HepG2 (cell line): ENCODE results near the gene NUP214. TPM values are rescaled to one million over a fixed set of nuclear protein-coding genes. Genes with fewer than 3 reads are reported as not detected.

Experiments used
- ATAC-seq: fragments of 200-7000 bp; cut with Tn5 transposase; 3 replicates; pipeline ENCODE4 v1.9.1; 2020; ENCODE audit warnings: mild to moderate bottlenecking, moderate library complexity
- BruUV-seq: library from RNA; stranded (reverse); fragments of 400-500 nt; replicated peaks from 2 replicates; lab custom pipeline; 2021; lab: Mats Ljungman, UMichigan
- CTCF ChIA-PET: fragments of 300-600 bp; formaldehyde crosslinking; extraction: SDS; loops from one replicate; lab custom pipeline; 2021; ENCODE audit warnings: low total read pairs, inconsistent platforms, low intra/inter-chr PET ratio; lab: Yijun Ruan, JAX
- POLR2A ChIA-PET: fragments of 350-600 bp; sonication (Branson Sonifier 250); formaldehyde crosslinking; loops from one replicate; lab custom pipeline; 2020; ENCODE audit warnings: antibody characterized with exemption, inconsistent platforms; lab: Yijun Ruan, JAX
- DNase-seq: peaks from one replicate; pipeline ENCODE4 v3.0.0-alpha.2; 2015; ENCODE audit warnings: low spot score
- FAIRE-seq: peaks from 3 replicates; lab custom pipeline; 2011; peaks lifted over from hg19 to GRCh38; lab: Jason Lieb, UNC
- H2AFZ ChIP-seq: one replicate; pipeline ENCODE4 v1.6.1; 2011; ENCODE audit warnings: low read length, inconsistent platforms
- H3K27ac ChIP-seq: fragments of 300-600 bp; 3 replicates; pipeline ENCODE4 v1.8.0; 2011; ENCODE audit warnings: mixed run types, mild to moderate bottlenecking, mixed read lengths, low read length, inconsistent platforms; ENCODE audit not compliant: insufficient read depth; ENCODE audit errors: extremely low read length
- H3K27me3 ChIP-seq, 2 experiments: fragments of 200-600 bp in 1 of 2; 2 replicates in 1 of 2; 3 replicates in 1 of 2; pipeline versions ENCODE4 v1.6.0 to v1.8.0; 2011; ENCODE audit warnings: low read length in 2 of 2, mild to moderate bottlenecking in 2 of 2, moderate library complexity in 2 of 2, inconsistent platforms in 1 of 2; ENCODE audit not compliant: insufficient read depth in 2 of 2, control insufficient read depth in 1 of 2
- H3K36me3 ChIP-seq, 2 experiments: fragments of 200-600 bp in 1 of 2; replicated peaks in 1 of 2; 2 replicates in 1 of 2; 3 replicates in 1 of 2; pipeline versions ENCODE4 v1.5.1 to v1.8.0; 2011; ENCODE audit warnings: low read length in 2 of 2, inconsistent platforms in 1 of 2; ENCODE audit not compliant: insufficient read depth in 2 of 2, control insufficient read depth in 1 of 2
- H3K4me1 ChIP-seq: 2 replicates; pipeline ENCODE4 v1.5.1; 2012; ENCODE audit warnings: low read length, inconsistent platforms; ENCODE audit not compliant: insufficient read depth
- H3K4me2 ChIP-seq: 2 replicates; pipeline ENCODE4 v1.6.0; 2011; ENCODE audit warnings: low read depth, low read length, inconsistent platforms
- H3K4me3 ChIP-seq, 3 experiments: fragments of 200-600 bp in 1 of 3; sonication (generic), shearing (Covaris generic) in 1 of 3; replicated peaks in 1 of 3; 2 replicates each; pipeline ENCODE4 v1.5.1; 2011 to 2016; ENCODE audit warnings: low read length in 3 of 3, inconsistent platforms in 2 of 3, low read depth in 2 of 3, mild to moderate bottlenecking in 2 of 3, control low read depth in 1 of 3, mixed read lengths in 1 of 3; ENCODE audit not compliant: insufficient read depth in 1 of 3
- H3K79me2 ChIP-seq: one replicate; pipeline ENCODE4 v1.6.1; 2011; ENCODE audit warnings: low read length, inconsistent platforms; ENCODE audit not compliant: insufficient read depth
- H3K9ac ChIP-seq: 2 replicates; pipeline ENCODE4 v1.6.0; 2011; ENCODE audit warnings: mild to moderate bottlenecking, low read depth, low read length, inconsistent platforms; ENCODE audit not compliant: insufficient read depth
- H3K9me3 ChIP-seq: 2 replicates; pipeline ENCODE4 v1.5.1; 2012; ENCODE audit warnings: mild to moderate bottlenecking, low read length
- H4K20me1 ChIP-seq: 2 replicates; pipeline ENCODE4 v1.6.0; 2011; ENCODE audit warnings: inconsistent platforms, mild to moderate bottlenecking, low read length, moderate library complexity; ENCODE audit not compliant: insufficient read depth
- ARNTL ChIP-seq: sonication (generic); formaldehyde crosslinking; IDR thresholded peaks from 2 replicates; pipeline ENCODE4 v1.4.0; 2020; ENCODE audit warnings: mild to moderate bottlenecking, missing genetic modification reagents
- EED ChIP-seq: sonication (generic); formaldehyde crosslinking; IDR thresholded peaks from 2 replicates; pipeline ENCODE4 v1.5.0; 2020; ENCODE audit warnings: mild to moderate bottlenecking, missing genetic modification reagents
- NFKB2 ChIP-seq: sonication (generic); formaldehyde crosslinking; IDR thresholded peaks from 2 replicates; pipeline ENCODE4 v1.4.0; 2020; ENCODE audit warnings: missing genetic modification reagents, borderline replicate concordance
- NFRKB ChIP-seq: fragments of 450-650 bp; IDR thresholded peaks from 2 replicates; pipeline ENCODE4 v1.6.1; 2017
- PTBP1 ChIP-seq: fragments of 200-400 bp; formaldehyde crosslinking; IDR thresholded peaks from 2 replicates; pipeline ENCODE4 v1.6.1; 2018; ENCODE audit warnings: low read length, low read depth; ENCODE audit not compliant: poor library complexity, severe bottlenecking
- SAP130 ChIP-seq: IDR thresholded peaks from 2 replicates; pipeline ENCODE4 v1.6.1; 2016; ENCODE audit warnings: low read depth
- SMC3 ChIP-seq: IDR thresholded peaks from 2 replicates; pipeline ENCODE4 v1.6.1; 2011; ENCODE audit warnings: low read length, improper control_type of control experiment
- TOPORS ChIP-seq: sonication (generic); formaldehyde crosslinking; IDR thresholded peaks from 2 replicates; pipeline ENCODE4 v1.8.0; 2023; ENCODE audit warnings: mild to moderate bottlenecking, missing genetic modification reagents
- WIZ ChIP-seq: sonication (generic); formaldehyde crosslinking; IDR thresholded peaks from 2 replicates; pipeline ENCODE4 v1.5.1; 2020; ENCODE audit warnings: mild to moderate bottlenecking, missing genetic modification reagents
- ZBTB3 ChIP-seq: sonication (generic); formaldehyde crosslinking; IDR thresholded peaks from 2 replicates; pipeline ENCODE4 v1.4.0; 2020; ENCODE audit warnings: low read depth, mild to moderate bottlenecking, moderate library complexity, missing genetic modification reagents, borderline replicate concordance
- ZNF234 ChIP-seq: sonication (generic); formaldehyde crosslinking; conservative IDR thresholded peaks from 2 replicates; pipeline ENCODE4 v1.5.1; 2020; ENCODE audit warnings: mild to moderate bottlenecking, missing genetic modification reagents
- ZNF251 ChIP-seq: sonication (generic); formaldehyde crosslinking; IDR thresholded peaks from 2 replicates; pipeline ENCODE4 v1.9.0; 2021; ENCODE audit warnings: mild to moderate bottlenecking, missing genetic modification reagents
- ZNF3 ChIP-seq: IDR thresholded peaks from 2 replicates; pipeline ENCODE4 v1.7.0; 2017; ENCODE audit warnings: inconsistent platforms
- ZNF354B ChIP-seq: sonication (generic); formaldehyde crosslinking; IDR thresholded peaks from 2 replicates; pipeline ENCODE4 v1.8.0; 2022; ENCODE audit warnings: mild to moderate bottlenecking, missing genetic modification reagents
- ZNF790 ChIP-seq: sonication (generic); formaldehyde crosslinking; IDR thresholded peaks from 2 replicates; pipeline ENCODE4 v1.8.0; 2022; ENCODE audit warnings: missing genetic modification reagents, mild to moderate bottlenecking, borderline replicate concordance
- WGBS: methylation state at CpG from one replicate; pipeline ENCODE4 v1.1.6; 2017; ENCODE audit warnings: low lambda C conversion rate; 5-methylcytosine and 5-hydroxymethylcytosine counted together
- in situ Hi-C: cut with HindIII; loops from 2 replicates; pipeline ENCODE4 v1.10.0; 2017; ENCODE audit warnings: low pct_unique_long_range_greater_than_20kb; ENCODE audit not compliant: extremely low pct_ligation_motif_present
- intact Hi-C: fragments of 100-400 bp; cut with micrococcal nuclease; formaldehyde crosslinking; loops from one replicate; pipeline ENCODE4 v1.10.0; 2022; ENCODE audit not compliant: unreplicated experiment
- polyA plus RNA-seq, 8 experiments: library from polyadenylated mRNA; depleted of rRNA in 3 of 8; stranded (reverse) in 7 of 8; unstranded in 1 of 8; fragments of >200 nt; fragmentation: Illumina TruSeq in 4 of 8; extraction: Trizol in 4 of 8; gene quantifications; 2 replicates each; pipeline versions ENCODE4 v1.2.1 to v1.2.3, GENCODE V29; 2011 to 2016; ENCODE audit warnings: low read depth in 4 of 8, missing spikeins in 1 of 8, mixed read lengths in 1 of 8; ENCODE audit not compliant: insufficient read depth in 1 of 8
- total RNA-seq, 5 experiments: library from RNA; depleted of rRNA; stranded (reverse); fragments of >200 nt; fragmentation: Illumina TruSeq; extraction: Trizol; gene quantifications; 2 replicates each; pipeline ENCODE4 v1.2.3, GENCODE V29; 2016; ENCODE audit warnings: low read depth in 1 of 5
- TF ChIP-seq, protein P1 (sequence below): sonication (generic); formaldehyde crosslinking; IDR thresholded peaks from 2 replicates; pipeline ENCODE4 v1.4.0; 2020; ENCODE audit warnings: missing genetic modification reagents, borderline replicate concordance
- TF ChIP-seq, protein P2 (sequence below): sonication (generic); formaldehyde crosslinking; IDR thresholded peaks from 2 replicates; pipeline ENCODE4 v1.5.0; 2020; ENCODE audit warnings: missing genetic modification reagents
- TF ChIP-seq, protein P3 (sequence below): sonication (generic); formaldehyde crosslinking; IDR thresholded peaks from 2 replicates; pipeline ENCODE4 v1.8.1; 2022; ENCODE audit warnings: mild to moderate bottlenecking, missing genetic modification reagents

Gene NUP214
- total and polyA plus RNA-seq, 2 of the 13 experiments (the other 11 are each of a cell fraction or from before 2014, with no cell fraction given): 8.4 to 16.0 TPM

DNA sequence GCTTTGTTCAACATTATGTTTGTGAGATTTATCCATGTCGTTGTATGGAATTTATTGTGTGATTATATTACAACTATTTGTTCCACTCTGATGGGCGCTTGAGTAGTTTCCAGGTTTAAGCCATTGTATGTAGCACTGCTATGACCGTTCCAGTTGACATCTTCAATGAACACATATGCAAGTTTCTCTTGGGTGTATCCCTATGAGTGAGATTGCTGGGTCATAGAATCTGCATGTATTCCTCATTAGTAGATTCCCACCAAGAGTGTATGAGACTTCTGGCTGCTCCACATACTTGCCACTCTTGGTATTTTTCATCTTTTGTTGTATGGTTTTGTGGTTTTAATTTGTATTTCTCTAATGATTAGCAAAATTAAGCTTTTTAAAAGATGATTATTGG is 22.9 kb downstream of the NUP214 start:
- CTCF ChIA-PET: no interaction called here

DNA sequence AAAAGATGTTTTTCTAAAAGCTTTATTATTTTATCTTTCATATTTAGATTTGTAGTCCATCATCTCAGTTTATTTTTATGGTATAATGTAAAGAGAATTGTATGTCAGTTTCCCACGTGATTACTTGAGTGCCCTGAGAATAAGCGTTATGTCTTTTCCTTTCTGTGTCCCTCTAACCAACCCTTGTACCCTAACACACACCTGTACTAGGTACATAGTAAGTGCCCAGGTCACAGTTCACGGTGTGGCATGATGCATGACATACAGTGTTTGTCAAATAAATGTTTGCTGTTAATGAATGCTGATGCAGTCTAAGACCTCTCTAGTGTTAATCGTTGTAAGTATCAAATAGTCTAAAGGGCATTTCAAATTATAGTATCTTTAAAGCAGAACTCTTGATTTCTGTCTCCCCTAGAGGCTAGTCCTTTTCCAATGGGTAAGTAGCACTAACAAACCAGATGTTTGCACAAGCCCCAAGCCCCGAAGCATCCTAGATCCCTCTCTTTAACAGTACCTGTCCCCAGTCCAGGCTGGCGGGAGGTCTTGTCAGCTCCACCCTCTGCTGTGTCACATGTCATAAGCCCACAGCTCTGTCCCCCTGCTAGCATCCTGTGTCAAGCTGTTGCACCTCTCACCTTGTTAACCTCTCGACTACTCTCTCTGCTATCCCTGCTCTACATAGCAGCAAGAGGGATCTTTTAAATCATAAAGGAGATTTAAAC is 23.7 kb downstream of the NUP214 start:
- 99% methylated on average over 7 of the region's 7 CpGs for WGBS
- H4K20me1 ChIP-seq: 0 out of 2 replicates have a peak, but pooled peaks cover 3% of the 10 kb centered on the region
- POLR2A ChIA-PET: no interaction called here
- no peaks in the 10 kb centered on the region for H3K27me3 ChIP-seq
- no peaks in the 10 kb centered on the region for H3K79me2 ChIP-seq
- no peak overlapping the region for H3K9ac ChIP-seq
- no peak overlapping the region for H3K4me2 ChIP-seq
- peaks cover 47 to 93% of the 10 kb centered on the region in 2 experiments for H3K36me3 ChIP-seq
- in situ Hi-C loops (no loop called here), intact Hi-C loops (no loop called here)
- ATAC-seq (no peak), FAIRE-seq (no peak), DNase-seq (no peak)
- CTCF ChIA-PET: no interaction called here
- H3K27ac ChIP-seq: no peak overlapping the region
- H2AFZ ChIP-seq: no peak overlapping the region
- BruUV-seq: no TSS peak
- no peak overlapping the region for H3K4me3 ChIP-seq
- no peaks in the 10 kb centered on the region for H3K9me3 ChIP-seq
- no peaks in the 10 kb centered on the region for H3K4me1 ChIP-seq
- no peak for TF ChIP-seq ZNF3 (CRISPR knock-in tag)
- TF ChIP-seq, protein P1, sequence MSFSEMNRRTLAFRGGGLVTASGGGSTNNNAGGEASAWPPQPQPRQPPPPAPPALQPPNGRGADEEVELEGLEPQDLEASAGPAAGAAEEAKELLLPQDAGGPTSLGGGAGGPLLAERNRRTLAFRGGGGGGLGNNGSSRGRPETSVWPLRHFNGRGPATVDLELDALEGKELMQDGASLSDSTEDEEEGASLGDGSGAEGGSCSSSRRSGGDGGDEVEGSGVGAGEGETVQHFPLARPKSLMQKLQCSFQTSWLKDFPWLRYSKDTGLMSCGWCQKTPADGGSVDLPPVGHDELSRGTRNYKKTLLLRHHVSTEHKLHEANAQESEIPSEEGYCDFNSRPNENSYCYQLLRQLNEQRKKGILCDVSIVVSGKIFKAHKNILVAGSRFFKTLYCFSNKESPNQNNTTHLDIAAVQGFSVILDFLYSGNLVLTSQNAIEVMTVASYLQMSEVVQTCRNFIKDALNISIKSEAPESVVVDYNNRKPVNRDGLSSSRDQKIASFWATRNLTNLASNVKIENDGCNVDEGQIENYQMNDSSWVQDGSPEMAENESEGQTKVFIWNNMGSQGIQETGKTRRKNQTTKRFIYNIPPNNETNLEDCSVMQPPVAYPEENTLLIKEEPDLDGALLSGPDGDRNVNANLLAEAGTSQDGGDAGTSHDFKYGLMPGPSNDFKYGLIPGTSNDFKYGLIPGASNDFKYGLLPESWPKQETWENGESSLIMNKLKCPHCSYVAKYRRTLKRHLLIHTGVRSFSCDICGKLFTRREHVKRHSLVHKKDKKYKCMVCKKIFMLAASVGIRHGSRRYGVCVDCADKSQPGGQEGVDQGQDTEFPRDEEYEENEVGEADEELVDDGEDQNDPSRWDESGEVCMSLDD (CRISPR knock-in tag): no peak
- no peak for TF ChIP-seq NFKB2 (CRISPR knock-in tag)
- no peak for TF ChIP-seq ZNF354B (CRISPR knock-in tag)
- no peak for TF ChIP-seq NFRKB
- TF ChIP-seq ZNF234: no peak
- no peak for TF ChIP-seq SMC3
- TF ChIP-seq, protein P2, sequence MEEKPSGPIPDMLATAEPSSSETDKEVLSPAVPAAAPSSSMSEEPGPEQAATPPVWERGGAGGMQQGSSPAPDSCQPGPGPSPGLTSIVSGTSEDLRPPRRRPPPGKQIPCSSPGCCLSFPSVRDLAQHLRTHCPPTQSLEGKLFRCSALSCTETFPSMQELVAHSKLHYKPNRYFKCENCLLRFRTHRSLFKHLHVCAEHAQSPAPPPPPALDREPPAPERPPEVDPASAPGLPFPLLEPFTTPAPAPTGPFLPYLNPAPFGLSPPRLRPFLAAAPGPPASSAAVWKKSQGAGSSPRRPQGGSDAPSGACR (CRISPR knock-in tag): no peak
- TF ChIP-seq EED (CRISPR knock-in tag): no peak
- TF ChIP-seq SAP130 (CRISPR knock-in tag): no peak
- TF ChIP-seq ARNTL (CRISPR knock-in tag): no peak

More for the DNA sequence above, 22.9 kb downstream of the NUP214 start:
- TF ChIP-seq ZNF790 (no peak), ZBTB3 (no peak), TOPORS (CRISPR knock-in tag) (no peak), WIZ (CRISPR knock-in tag) (no peak), ZNF251 (CRISPR knock-in tag) (no peak), PTBP1 (no peak)
- TF ChIP-seq, protein P3, sequence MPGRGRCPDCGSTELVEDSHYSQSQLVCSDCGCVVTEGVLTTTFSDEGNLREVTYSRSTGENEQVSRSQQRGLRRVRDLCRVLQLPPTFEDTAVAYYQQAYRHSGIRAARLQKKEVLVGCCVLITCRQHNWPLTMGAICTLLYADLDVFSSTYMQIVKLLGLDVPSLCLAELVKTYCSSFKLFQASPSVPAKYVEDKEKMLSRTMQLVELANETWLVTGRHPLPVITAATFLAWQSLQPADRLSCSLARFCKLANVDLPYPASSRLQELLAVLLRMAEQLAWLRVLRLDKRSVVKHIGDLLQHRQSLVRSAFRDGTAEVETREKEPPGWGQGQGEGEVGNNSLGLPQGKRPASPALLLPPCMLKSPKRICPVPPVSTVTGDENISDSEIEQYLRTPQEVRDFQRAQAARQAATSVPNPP (CRISPR knock-in tag): no peak
- TF ChIP-seq, all 625 proteins: peak for 0
- Histone ChIP-seq H4K20me1 (0 out of 2 replicates have a peak, but pooled peaks cover 3% of the 10 kb centered on the region), H3K27me3 (no peaks in the 10 kb centered on the region), H3K9ac (no peak overlapping the region), H3K27ac (no peak overlapping the region), H3K4me3 (no peak overlapping the region), H3K9me3 (no peaks in the 10 kb centered on the region), H3K4me1 (no peaks in the 10 kb centered on the region), H2AFZ (no peak overlapping the region), H3K36me3 (peaks cover 42 to 95% of the 10 kb centered on the region in 2 experiments), H3K4me2 (no peak overlapping the region), H3K79me2 (no peaks in the 10 kb centered on the region)
- POLR2A ChIA-PET: no interaction called here
- intact Hi-C loops: no loop called here
- FAIRE-seq (no peak), ATAC-seq (no peak), DNase-seq (no peak)
- WGBS: 99% methylated on average over 3 of the region's 3 CpGs
- BruUV-seq: no TSS peak
- in situ Hi-C loops: no loop called here
